Uterus (tissue), 2 donors: ENCODE results near the gene SLC22A1.

Source experiments
- POLR2A ChIP-seq, 2 donors: fragments of 450-650 bp; IDR thresholded peaks; one replicate each; pipeline ENCODE4 v1.6.1; 2016; ENCODE audit warnings: antibody characterized with exemption in 2 of 2, mild to moderate bottlenecking in 1 of 2, moderate library complexity in 1 of 2
- TF ChIP-seq, protein P1 (sequence below), 4 experiments: fragments of 200-600 bp in 2 of 4; fragments of 450-650 bp in 2 of 4; sonication (generic) in 2 of 4; IDR thresholded peaks; one replicate each; pipeline ENCODE4 v1.5.1; 2016 to 2019; ENCODE audit warnings: antibody characterized with exemption in 4 of 4, mild to moderate bottlenecking in 2 of 4, moderate library complexity in 1 of 4

DNA sequence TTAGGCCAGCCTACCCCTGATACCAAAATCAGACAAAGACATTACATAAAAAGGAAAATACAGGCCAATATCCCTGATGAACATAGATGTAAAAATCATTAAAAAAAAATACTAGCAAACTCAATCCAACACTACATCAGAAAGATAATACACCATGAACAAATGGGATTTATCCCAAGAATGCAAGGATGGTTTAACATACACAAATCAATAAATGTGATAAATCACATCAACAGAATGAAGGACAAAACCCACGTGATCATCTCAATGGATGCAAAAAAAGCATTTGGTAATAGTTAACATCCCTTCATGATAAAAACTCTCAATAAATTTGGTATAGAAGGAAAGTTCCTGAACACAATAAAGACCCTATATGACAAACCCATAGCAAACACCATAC is 73.2 kb downstream of the SLC22A1 start:
- TF ChIP-seq, protein P1, sequence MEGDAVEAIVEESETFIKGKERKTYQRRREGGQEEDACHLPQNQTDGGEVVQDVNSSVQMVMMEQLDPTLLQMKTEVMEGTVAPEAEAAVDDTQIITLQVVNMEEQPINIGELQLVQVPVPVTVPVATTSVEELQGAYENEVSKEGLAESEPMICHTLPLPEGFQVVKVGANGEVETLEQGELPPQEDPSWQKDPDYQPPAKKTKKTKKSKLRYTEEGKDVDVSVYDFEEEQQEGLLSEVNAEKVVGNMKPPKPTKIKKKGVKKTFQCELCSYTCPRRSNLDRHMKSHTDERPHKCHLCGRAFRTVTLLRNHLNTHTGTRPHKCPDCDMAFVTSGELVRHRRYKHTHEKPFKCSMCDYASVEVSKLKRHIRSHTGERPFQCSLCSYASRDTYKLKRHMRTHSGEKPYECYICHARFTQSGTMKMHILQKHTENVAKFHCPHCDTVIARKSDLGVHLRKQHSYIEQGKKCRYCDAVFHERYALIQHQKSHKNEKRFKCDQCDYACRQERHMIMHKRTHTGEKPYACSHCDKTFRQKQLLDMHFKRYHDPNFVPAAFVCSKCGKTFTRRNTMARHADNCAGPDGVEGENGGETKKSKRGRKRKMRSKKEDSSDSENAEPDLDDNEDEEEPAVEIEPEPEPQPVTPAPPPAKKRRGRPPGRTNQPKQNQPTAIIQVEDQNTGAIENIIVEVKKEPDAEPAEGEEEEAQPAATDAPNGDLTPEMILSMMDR (IDR thresholded peaks at IDR 0.05), result no peak
- TF ChIP-seq POLR2A (IDR thresholded peaks at IDR 0.05), result no peak
